IMR-90 (cell line): Measurements from ENCODE around the gene AGPAT3. TPM values are rescaled to one million over a fixed set of nuclear protein-coding genes. Genes with fewer than 3 reads are reported as not detected.

Experiments used
- ATAC-seq: fragments of 200-7000 bp; cut with Tn5 transposase; 2 replicates; pipeline ENCODE4 v1.9.1; 2020; ENCODE audit warnings: low read depth, mild to moderate bottlenecking, moderate library complexity
- BruUV-seq: library from RNA; stranded (reverse); fragments of 400-500 nt; replicated peaks from 2 replicates; lab custom pipeline; 2021; lab: Mats Ljungman, UMichigan
- CTCF ChIA-PET: fragments of 300-600 bp; formaldehyde crosslinking; extraction: SDS; loops from one replicate; lab custom pipeline; 2021; ENCODE audit warnings: antibody characterized with exemption; lab: Yijun Ruan, JAX
- POLR2A ChIA-PET: fragments of 300-600 bp; sonication (Branson Sonifier 250); formaldehyde crosslinking; loops from one replicate; lab custom pipeline; 2022; ENCODE audit warnings: antibody characterized with exemption; ENCODE audit not compliant: unreplicated experiment; lab: Charles Lee
- DNase-seq: peaks from one replicate; pipeline ENCODE4 v3.0.0; 2013
- H2AFZ ChIP-seq: replicated peaks from 2 replicates; pipeline ENCODE3; 2013; ENCODE audit warnings: low read length, mild to moderate bottlenecking; ENCODE audit not compliant: poor library complexity
- H2AK5ac ChIP-seq: 2 replicates; pipeline ENCODE4 v1.6.1; 2013; ENCODE audit warnings: low read depth, low read length, inconsistent platforms
- H2AK9ac ChIP-seq: replicated peaks from 2 replicates; pipeline ENCODE3; 2013; ENCODE audit warnings: mild to moderate bottlenecking, low read depth, low read length, moderate library complexity; ENCODE audit not compliant: poor library complexity
- H2BK120ac ChIP-seq: 2 replicates; pipeline ENCODE4 v1.6.1; 2013; ENCODE audit warnings: low read depth, low read length, inconsistent platforms
- H2BK15ac ChIP-seq: 3 replicates; pipeline ENCODE4 v1.6.1; 2013; ENCODE audit warnings: low read depth, low read length, inconsistent platforms
- H2BK20ac ChIP-seq: 2 replicates; pipeline ENCODE4 v1.6.1; 2013; ENCODE audit warnings: low read depth, mild to moderate bottlenecking, inconsistent platforms, low read length, moderate library complexity
- H2BK5ac ChIP-seq: 2 replicates; pipeline ENCODE4 v1.6.1; 2013; ENCODE audit warnings: mild to moderate bottlenecking, low read depth, low read length, inconsistent platforms; ENCODE audit not compliant: poor library complexity, severe bottlenecking
- H3K14ac ChIP-seq: replicated peaks from 2 replicates; pipeline ENCODE4 v1.6.1; 2013; ENCODE audit warnings: low read depth, low read length, inconsistent platforms
- H3K18ac ChIP-seq: 2 replicates; pipeline ENCODE4 v1.6.1; 2013; ENCODE audit warnings: low read depth, low read length, control low read depth
- H3K23ac ChIP-seq: 2 replicates; pipeline ENCODE4 v1.6.1; 2013; ENCODE audit warnings: low read depth, low read length, inconsistent platforms
- H3K27ac ChIP-seq: 2 replicates; pipeline ENCODE4 v1.5.1; 2013; ENCODE audit warnings: mild to moderate bottlenecking, control low read depth, low read length; ENCODE audit not compliant: insufficient read depth
- H3K27me3 ChIP-seq: 2 replicates; pipeline ENCODE4 v1.6.1; 2013; ENCODE audit warnings: low read length; ENCODE audit not compliant: control insufficient read depth, insufficient read depth
- H3K36me3 ChIP-seq: 2 replicates; pipeline ENCODE4 v1.6.1; 2013; ENCODE audit warnings: low read length, mixed read lengths; ENCODE audit not compliant: control insufficient read depth, insufficient read depth
- H3K4ac ChIP-seq: 2 replicates; pipeline ENCODE4 v1.6.1; 2013; ENCODE audit warnings: low read depth, low read length, inconsistent platforms
- H3K4me1 ChIP-seq: 2 replicates; pipeline ENCODE4 v1.6.1; 2013; ENCODE audit warnings: low read length, mixed read lengths; ENCODE audit not compliant: control insufficient read depth, insufficient read depth
- H3K4me2 ChIP-seq: 2 replicates; pipeline ENCODE4 v1.6.1; 2013; ENCODE audit warnings: low read depth, mild to moderate bottlenecking, control low read depth, low read length, moderate library complexity
- H3K4me3 ChIP-seq: 2 replicates; pipeline ENCODE4 v1.5.1; 2013; ENCODE audit warnings: low read depth, mild to moderate bottlenecking, control low read depth, low read length, moderate library complexity; ENCODE audit not compliant: insufficient read depth
- H3K56ac ChIP-seq: 2 replicates; pipeline ENCODE4 v1.6.1; 2013; ENCODE audit warnings: low read length, inconsistent platforms; ENCODE audit not compliant: insufficient read depth; ENCODE audit errors: extremely low read depth
- H3K79me1 ChIP-seq, 2 experiments: 2 replicates each; pipeline ENCODE4 v1.6.1; 2013; ENCODE audit warnings: low read length in 2 of 2, inconsistent platforms in 1 of 2, low read depth in 1 of 2
- H3K9ac ChIP-seq: 2 replicates; pipeline ENCODE4 v1.6.1; 2013; ENCODE audit warnings: low read depth, low read length, control low read depth
- H3K9me1 ChIP-seq: 2 replicates; pipeline ENCODE4 v1.6.1; 2013; ENCODE audit warnings: low read length, inconsistent platforms; ENCODE audit not compliant: insufficient read depth
- H3K9me3 ChIP-seq: 2 replicates; pipeline ENCODE4 v1.6.1; 2013; ENCODE audit warnings: low read length; ENCODE audit not compliant: control insufficient read depth, insufficient read depth
- H4K20me1 ChIP-seq: 2 replicates; pipeline ENCODE4 v1.6.1; 2013; ENCODE audit warnings: low read length, inconsistent platforms; ENCODE audit not compliant: insufficient read depth
- H4K5ac ChIP-seq: 2 replicates; pipeline ENCODE4 v1.6.1; 2013; ENCODE audit warnings: mild to moderate bottlenecking, low read depth, low read length, control low read depth
- H4K8ac ChIP-seq, 2 experiments: 2 replicates each; pipeline ENCODE4 v1.6.1; 2013; ENCODE audit warnings: low read depth in 2 of 2, low read length in 2 of 2, control low read depth in 1 of 2, inconsistent platforms in 1 of 2
- H4K91ac ChIP-seq: 2 replicates; pipeline ENCODE4 v1.6.1; 2013; ENCODE audit warnings: low read depth, low read length, inconsistent platforms; ENCODE audit not compliant: insufficient read depth
- CTCF ChIP-seq: conservative IDR thresholded peaks from 2 replicates; pipeline ENCODE4 v1.5.1; 2012; ENCODE audit warnings: mild to moderate bottlenecking, low read depth, low read length, improper control_type of control experiment
- ELK1 ChIP-seq: fragments of 150-350 bp; IDR thresholded peaks from 2 replicates; pipeline ENCODE4 v1.6.1; 2016; ENCODE audit warnings: low read depth, mild to moderate bottlenecking, low read length, moderate library complexity, borderline replicate concordance
- MAZ ChIP-seq: IDR thresholded peaks from 2 replicates; pipeline ENCODE4 v1.6.1; 2012; ENCODE audit warnings: low read depth, mild to moderate bottlenecking, low read length, improper control_type of control experiment, moderate library complexity, borderline replicate concordance
- MXI1 ChIP-seq: IDR thresholded peaks from 2 replicates; pipeline ENCODE4 v1.6.1; 2012; ENCODE audit warnings: low read depth, mild to moderate bottlenecking, low read length, moderate library complexity, borderline replicate concordance
- NFE2L2 ChIP-seq: fragments of 150-350 bp; IDR thresholded peaks from 2 replicates; pipeline ENCODE4 v1.6.1; 2016; ENCODE audit warnings: low read depth, mild to moderate bottlenecking, low read length
- WGBS, 2 experiments: methylation state at CpG; one replicate each; pipeline versions ENCODE4 v1.1.5 to v1.1.7; 2013; ENCODE audit warnings: missing lambda C conversion rate in 2 of 2; ENCODE audit not compliant: insufficient read length in 1 of 2; ENCODE audit errors: extremely low coverage in 2 of 2; 5-methylcytosine and 5-hydroxymethylcytosine counted together
- dilution Hi-C: fragments of 300-500 bp; cut with HindIII; formaldehyde crosslinking; loops from one replicate; pipeline ENCODE4 v1.14.3; 2018; ENCODE audit warnings: low sequenced_read_pairs; ENCODE audit not compliant: unreplicated experiment
- in situ Hi-C: fragments of 300-500 bp; cut with MboI; formaldehyde crosslinking; loops from 3 replicates; pipeline ENCODE4 v1.14.3; 2019; ENCODE audit warnings: low sequenced_read_pairs, inconsistent platforms, mixed read lengths
- intact Hi-C: fragments of 100-400 bp; cut with micrococcal nuclease; formaldehyde crosslinking; loops from 2 replicates; pipeline ENCODE4 v1.10.0; 2022
- polyA plus RNA-seq, 3 experiments: library from polyadenylated mRNA; depleted of rRNA; stranded (reverse); fragments of >200 nt; gene quantifications; 2 replicates each; pipeline ENCODE4 v1.2.3, GENCODE V29; 2012; ENCODE audit warnings: low replicate concordance in 1 of 3
- total RNA-seq: library from RNA; depleted of rRNA; stranded (reverse); fragments of >200 nt; gene quantifications from 2 replicates; pipeline ENCODE4 v1.2.3, GENCODE V29; 2012

The AGPAT3 gene
- total and polyA plus RNA-seq, 2 of the 4 experiments (the other 2 are of a cell fraction): 27.1 to 38.7 TPM

- no peak for TF ChIP-seq NFE2L2
These were observed 586 bp upstream of the AGPAT3 start (continued) for GRCh38 chr21:43864313-43864961.

- intact Hi-C loops (no loop called here), dilution Hi-C loops (no loop called here), in situ Hi-C loops (no loop called here)
- TF ChIP-seq NFE2L2: no peak
- peak; percentile 47; the same call in 1 of the 2 replicates for TF ChIP-seq MAZ
- no peak for TF ChIP-seq CTCF
- TF ChIP-seq MXI1: no peak
- TF ChIP-seq ELK1: no peak
- peak overlapping the region; percentile 87 for H3K4ac ChIP-seq
- peak overlapping the region; percentile 80; the same call in 1 of the 2 replicates for H4K5ac ChIP-seq
- 1% methylated on average over 26 of the region's 59 CpGs; no CpG with 5 or more reads in 1 of the 2 experiments for WGBS, 2 experiments
- H2BK5ac ChIP-seq: peak overlapping the region; percentile 82
- H4K8ac ChIP-seq: peak overlapping the region in 1 of 2 experiments; percentile 73; a peak in 1 of 4 replicates
- H3K9me3 ChIP-seq: no peaks in the 10 kb centered on the region
- no peaks in the 10 kb centered on the region for H3K27me3 ChIP-seq
- H2BK15ac ChIP-seq: no peak overlapping the region
- peak overlapping the region; percentile 95 for H3K27ac ChIP-seq
- H2AK5ac ChIP-seq: peak overlapping the region; percentile 66; the same call in 1 of the 2 replicates
- H4K91ac ChIP-seq: no peak overlapping the region
- peaks cover 10% of the 10 kb centered on the region; the same call in 1 of the 2 replicates for H3K36me3 ChIP-seq
- H3K79me1 ChIP-seq: peaks cover 18 to 45% of the 10 kb centered on the region in 2 experiments
- peak overlapping the region; percentile 89 for H2AK9ac ChIP-seq
- H3K9ac ChIP-seq: peak overlapping the region; percentile 90
- peak overlapping the region; percentile 71 for H3K14ac ChIP-seq
- H3K4me2 ChIP-seq: peak overlapping the region; percentile 91
- POLR2A ChIA-PET: no interaction called here
- peak; percentile 57 for ATAC-seq
- CTCF ChIA-PET: no interaction called here
- peaks cover 39% of the 10 kb centered on the region for H4K20me1 ChIP-seq
- peak overlapping the region; percentile 90 for H3K4me3 ChIP-seq
- no peak overlapping the region for H2BK120ac ChIP-seq
- peak overlapping the region; percentile 84 for H2AFZ ChIP-seq
- H3K4me1 ChIP-seq: peaks cover 14% of the 10 kb centered on the region
- no TSS peak for BruUV-seq
- H3K23ac ChIP-seq: peak overlapping the region; percentile 87; the same call in 1 of the 2 replicates
- H3K9me1 ChIP-seq: peaks cover 19% of the 10 kb centered on the region; the same call in 1 of the 2 replicates
- no peak overlapping the region for H2BK20ac ChIP-seq
- peak overlapping the region; percentile 60; the same call in 1 of the 2 replicates for H3K18ac ChIP-seq
- peak; percentile 15 for DNase-seq
- H3K56ac ChIP-seq: peak overlapping the region; percentile 28; the same call in 1 of the 2 replicates
These were observed 677 bp downstream of the AGPAT3 start for GRCh38 chr21:43865540-43866259.
